ENCODE data around the gene HIF3A.

HIF3A gene

DNA sequence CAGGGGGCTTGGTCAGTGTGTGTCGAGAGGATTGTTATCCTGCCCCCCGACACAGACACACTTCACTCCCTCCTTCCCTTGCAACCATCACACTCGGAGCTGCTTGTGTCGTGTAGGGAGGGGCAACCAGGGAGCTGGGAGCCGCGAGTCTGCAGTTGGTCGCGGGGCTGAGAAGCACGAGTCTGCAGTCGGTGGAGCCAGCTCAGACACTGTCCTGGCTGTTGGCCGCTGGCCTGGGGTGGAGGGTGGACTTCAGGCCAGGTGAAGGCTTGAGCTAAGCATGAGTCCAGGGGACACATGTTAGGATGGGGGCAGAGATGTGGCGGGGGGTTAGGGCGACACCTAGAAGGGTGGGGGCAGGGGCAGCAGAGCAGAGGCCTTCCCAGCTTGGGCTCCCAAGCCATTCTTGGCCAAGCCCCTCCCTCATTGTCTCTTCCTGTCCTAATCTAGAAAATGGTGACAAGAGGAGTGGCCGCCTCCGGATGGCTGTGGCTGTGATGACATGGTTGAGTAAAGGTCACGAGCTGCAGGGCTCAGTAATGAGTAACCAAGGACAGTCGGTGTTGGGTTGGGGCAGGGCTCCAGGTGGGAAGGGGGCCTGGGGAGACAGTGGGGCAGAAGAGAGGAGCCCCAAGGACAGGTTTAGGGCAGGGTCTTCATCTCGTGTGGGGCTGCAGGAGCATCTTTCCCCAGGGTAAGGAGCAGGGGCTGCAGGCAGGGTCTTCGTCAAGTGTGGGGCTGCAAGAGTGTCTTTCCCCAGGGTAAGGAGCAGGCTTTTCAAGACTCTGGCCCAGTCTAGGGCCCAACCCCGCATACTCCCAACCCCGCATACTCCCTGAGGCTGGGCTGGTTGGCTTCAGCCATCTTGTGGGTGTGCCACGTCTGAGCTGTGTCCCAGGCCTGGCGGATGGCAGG, 58.6 kb downstream of the HIF3A start:
- TF ChIP-seq, protein P1, sequence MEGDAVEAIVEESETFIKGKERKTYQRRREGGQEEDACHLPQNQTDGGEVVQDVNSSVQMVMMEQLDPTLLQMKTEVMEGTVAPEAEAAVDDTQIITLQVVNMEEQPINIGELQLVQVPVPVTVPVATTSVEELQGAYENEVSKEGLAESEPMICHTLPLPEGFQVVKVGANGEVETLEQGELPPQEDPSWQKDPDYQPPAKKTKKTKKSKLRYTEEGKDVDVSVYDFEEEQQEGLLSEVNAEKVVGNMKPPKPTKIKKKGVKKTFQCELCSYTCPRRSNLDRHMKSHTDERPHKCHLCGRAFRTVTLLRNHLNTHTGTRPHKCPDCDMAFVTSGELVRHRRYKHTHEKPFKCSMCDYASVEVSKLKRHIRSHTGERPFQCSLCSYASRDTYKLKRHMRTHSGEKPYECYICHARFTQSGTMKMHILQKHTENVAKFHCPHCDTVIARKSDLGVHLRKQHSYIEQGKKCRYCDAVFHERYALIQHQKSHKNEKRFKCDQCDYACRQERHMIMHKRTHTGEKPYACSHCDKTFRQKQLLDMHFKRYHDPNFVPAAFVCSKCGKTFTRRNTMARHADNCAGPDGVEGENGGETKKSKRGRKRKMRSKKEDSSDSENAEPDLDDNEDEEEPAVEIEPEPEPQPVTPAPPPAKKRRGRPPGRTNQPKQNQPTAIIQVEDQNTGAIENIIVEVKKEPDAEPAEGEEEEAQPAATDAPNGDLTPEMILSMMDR (IDR thresholded peaks at IDR 0.05) = no peak

DNA sequence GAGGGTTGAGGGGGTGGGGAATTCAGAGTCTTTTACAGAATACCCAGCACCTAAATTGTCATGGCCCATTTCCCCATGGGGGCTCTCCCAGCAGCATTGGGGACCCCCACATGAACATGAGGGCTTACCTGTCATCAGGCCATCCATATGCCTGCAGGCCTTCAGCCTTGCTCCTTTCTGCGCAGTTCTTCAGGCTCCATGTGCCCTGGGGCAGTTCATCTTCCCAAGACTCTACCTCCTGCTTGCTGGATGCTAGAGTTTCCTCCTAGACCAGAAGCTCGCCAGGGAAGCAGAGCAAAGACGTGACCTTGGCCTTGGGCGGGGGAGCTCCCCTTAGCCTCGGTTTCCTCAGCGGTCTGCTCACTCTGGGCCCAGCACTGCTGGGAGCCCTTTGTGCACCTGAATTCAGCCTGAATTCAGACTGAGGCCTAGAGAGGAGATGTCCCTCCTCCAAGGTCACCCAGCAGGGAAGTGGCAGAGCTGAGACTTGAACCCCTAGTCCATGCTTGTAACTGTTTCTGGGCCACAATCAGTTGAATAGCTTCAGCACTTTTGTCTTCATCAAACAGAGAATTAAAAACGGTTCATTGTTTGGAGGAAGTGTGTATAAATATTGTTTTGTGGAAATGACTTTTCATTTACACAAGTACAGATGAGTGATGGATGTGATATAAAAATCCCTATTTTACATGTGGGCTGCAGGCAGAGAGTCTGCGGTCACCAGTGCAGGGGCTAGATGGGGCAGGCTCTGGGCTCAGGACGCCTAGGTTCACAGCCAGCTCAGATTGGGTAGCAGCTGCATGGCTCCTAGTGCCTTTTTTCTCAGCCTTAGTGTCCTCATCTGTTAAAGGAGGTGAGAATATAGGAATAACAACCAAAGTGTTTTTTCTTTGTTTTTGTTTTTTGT, 59.6 kb downstream of the HIF3A start:
- TF ChIP-seq, protein P1 (IDR thresholded peaks at IDR 0.05) = no peak

DNA sequence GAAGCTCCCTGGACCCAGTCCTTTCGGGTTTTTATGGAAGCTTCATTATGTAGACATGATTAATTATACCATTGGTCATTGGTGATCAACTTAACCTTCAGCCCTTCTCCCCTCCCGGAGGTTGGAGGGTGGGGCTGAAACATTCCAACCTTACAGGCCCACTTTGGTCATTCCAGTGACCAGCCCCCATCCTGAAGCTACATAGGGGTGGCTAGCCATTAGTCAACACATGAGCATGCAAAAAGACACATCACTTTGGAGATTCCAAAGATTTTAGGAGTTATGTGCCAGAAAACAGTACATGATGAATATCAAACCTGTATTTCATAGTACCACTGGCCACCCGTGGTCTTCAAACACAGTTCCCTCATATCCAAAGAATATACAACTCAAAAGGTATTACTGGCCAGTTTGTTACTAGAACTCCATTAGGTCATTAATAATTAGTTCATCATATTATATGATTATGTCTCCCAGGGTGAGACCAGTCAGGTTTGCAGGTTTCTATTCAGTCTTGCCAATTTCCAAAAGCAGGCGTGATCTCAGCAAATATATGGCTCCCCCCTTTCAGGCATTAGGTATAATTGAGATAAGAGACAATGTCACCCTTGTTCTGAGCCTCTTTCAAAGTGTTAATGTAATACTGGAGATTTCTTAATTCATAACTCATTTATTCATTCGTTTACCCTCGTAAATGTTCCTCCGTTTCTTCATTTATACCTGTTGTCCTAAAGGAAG, 61.2 kb downstream of the HIF3A start:
- TF ChIP-seq, protein P1 (IDR thresholded peaks at IDR 0.05) = no peak

DNA sequence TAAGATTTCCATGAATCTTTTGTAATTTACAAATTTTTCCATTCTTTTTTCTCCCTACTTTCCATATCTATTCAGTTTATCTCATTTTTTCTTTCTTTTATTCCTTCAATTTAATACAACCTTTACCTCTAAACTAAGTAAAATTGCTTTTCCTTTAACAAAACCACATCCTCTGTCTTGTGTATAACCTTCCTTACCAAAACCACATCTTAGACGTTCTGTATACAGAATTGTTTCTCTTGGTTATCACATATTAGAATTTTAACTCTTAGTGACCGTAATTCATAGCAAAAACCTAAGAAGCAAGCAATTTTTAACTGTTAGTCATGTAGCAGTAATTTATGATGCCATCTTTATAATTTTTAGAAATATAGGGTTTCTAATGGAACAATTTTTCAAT, 65.1 kb downstream of the HIF3A start:
- TF ChIP-seq, protein P1 (IDR thresholded peaks at IDR 0.05) = no peak

DNA sequence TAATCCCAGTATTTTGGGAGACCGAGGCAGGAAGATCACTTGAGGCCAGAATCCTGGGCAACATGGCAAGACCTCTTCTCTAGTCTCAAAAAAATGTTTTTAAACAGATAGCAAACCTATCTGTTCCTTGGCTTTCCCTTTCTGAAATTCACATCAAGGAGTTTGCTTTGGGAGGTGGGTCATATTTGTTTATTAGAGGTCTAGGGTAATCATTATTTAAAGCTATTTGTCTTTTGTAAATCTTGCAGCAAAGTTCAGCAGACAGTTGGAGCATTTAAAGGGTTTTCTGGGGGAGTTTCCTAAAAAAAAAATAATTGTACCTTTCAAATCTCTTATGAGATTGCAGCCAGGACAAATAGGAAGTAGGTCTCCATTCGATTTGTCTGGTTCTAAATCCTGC, 67.5 kb downstream of the HIF3A start:
- TF ChIP-seq, protein P1 (IDR thresholded peaks at IDR 0.05) = no peak

DNA sequence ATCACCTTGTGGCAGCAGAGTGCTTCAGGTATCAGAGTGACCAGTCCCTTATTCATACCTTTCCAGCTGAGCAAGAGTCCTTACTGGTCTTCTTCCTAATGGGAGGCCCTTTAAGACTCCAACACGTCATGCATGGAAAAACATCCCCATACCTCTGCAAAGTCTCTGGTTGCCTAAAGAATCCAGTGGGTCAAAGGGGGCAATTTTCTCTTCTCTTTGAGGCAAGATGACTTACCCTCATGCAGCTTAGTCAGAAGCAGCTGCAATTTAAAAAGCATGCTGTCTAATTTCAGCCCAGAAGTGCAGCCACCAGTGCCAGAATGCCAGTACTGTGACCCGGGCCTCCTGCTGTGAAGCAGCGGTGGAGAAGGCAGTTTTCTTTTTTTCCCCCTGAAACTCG, 68.7 kb downstream of the HIF3A start:
- TF ChIP-seq, protein P1 (IDR thresholded peaks at IDR 0.05) = no peak

Measured in LNCAP (cell line).